GM18868 (cell line): ENCODE data around the gene LRRC51.
A peak's percentile ranks its signal among the peaks of the same experiment; 100 is the strongest.

Source experiments
- ATAC-seq: cut with Tn5 transposase; IDR thresholded peaks from one replicate; pipeline ENCODE4 v1.9.1; 2021; ENCODE audit warnings: mild to moderate bottlenecking, moderate library complexity; ENCODE audit not compliant: unreplicated experiment

Gene LRRC51

GRCh38 chr11:72069787-72070251 lies 10.8 kb upstream of the LRRC51 start:
- no peak for ATAC-seq

DNA sequence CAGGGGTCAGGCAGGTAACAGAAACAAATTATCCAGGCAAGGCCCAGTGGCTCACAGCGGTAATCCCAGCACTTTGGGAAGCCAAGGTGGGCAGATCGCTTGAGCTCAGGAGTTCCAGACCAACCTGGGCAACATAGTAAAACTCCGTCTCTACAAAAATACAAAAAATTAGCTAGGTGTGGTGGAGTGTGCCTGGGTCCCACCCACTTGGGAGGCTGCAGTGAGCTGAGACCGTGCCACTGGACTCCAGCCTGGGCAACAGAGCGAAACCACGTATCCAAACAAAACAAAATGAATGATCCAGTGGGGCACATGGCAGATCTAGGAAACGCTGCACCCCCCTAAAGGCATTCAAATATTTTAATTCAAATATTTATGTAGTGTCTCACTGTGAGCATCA lies 10.2 kb upstream of the LRRC51 start:
- no peak for ATAC-seq

- no peak for ATAC-seq
Measured at GRCh38 chr11:72072348-72072747, 8.3 kb upstream of the LRRC51 start.

GRCh38 chr11:72075109-72075508 lies 5.5 kb upstream of the LRRC51 start:
- no peak for ATAC-seq

GRCh38 chr11:72075756-72076155 lies 4.9 kb upstream of the LRRC51 start:
- no peak for ATAC-seq

- ATAC-seq = no peak
Measured at GRCh38 chr11:72078477-72078876, 2.2 kb upstream of the LRRC51 start.

DNA sequence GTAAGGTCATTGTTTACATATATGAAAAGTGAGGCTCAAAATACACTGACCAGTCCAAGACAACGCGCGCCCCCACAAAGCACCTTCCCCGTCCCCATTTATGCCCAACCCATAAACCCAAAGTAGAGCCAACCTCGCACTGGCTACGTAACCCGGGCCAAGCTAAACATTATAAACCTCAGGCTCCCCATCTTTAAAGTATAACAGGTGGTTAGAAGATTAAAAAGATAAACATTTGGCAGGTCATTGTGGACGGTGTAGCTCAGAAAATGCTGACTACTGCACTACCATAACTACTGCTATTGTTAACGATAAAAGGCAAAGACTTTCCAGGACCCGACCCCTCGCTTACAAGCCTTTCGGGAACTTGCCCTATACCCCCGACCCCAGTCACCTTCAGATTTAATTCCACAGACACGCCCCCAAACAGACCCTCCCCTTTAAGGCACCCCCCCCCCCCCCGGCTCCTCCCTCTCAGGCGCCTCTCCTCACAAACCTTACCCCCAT lies 778 bp upstream of the LRRC51 start:
- ATAC-seq = no peak

GRCh38 chr11:72081184-72081644 lies 564 bp downstream of the LRRC51 start:
- ATAC-seq = no peak

DNA sequence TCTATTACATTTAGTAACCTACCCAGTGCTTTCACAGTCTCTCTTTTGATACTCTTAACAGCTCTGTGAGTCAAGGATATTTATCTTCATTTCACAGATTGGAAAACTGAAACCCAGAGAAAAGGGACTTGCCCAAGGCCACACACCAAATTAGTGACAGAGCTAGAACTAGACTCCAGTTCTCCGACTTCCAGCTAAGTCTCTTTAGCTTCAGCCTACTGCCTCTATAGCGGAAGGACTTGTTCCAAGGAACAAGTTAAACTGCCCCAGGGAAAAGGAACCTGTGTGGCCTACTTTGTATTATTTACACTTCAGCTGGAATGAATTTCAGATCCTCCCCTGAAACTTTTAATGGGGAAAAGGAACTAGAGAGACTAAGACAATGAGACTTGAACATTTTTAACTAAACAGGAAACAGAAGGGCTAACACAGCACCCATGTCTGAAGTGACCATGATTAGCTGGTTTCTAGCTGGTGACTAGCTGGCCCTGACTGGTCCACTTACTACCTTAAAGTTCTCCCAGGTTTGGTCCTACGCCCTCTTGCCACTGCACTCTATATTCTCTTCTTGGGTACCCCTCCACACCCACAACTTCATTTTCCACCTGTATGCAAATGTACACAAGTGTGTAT lies 1.3 kb downstream of the LRRC51 start:
- no peak for ATAC-seq

DNA sequence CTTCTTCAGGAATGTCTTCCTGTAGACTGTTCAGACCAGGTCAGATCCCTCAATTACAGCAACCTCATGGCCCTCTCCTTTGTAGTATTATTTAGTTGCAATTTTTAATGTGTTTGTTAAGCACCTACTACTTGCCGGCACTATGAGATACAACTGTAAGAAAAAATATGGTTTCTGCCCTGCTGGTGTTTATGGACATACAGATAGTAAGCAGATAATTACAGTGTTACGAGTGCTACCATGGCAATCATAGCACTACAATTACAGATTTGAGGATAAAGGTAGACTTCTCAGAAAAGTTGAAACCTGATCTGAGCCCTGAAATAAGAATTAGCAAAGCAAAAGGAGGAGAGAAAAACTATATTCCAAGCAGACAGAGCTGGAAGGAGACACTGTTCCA lies 2.8 kb downstream of the LRRC51 start:
- no peak for ATAC-seq

- no peak for ATAC-seq
Measured at GRCh38 chr11:72084076-72084475, 3.4 kb downstream of the LRRC51 start.

- no peak for ATAC-seq
Measured at GRCh38 chr11:72084965-72085364, 4.3 kb downstream of the LRRC51 start.

GRCh38 chr11:72085621-72086351 lies 5.1 kb downstream of the LRRC51 start:
- no peak for ATAC-seq

DNA sequence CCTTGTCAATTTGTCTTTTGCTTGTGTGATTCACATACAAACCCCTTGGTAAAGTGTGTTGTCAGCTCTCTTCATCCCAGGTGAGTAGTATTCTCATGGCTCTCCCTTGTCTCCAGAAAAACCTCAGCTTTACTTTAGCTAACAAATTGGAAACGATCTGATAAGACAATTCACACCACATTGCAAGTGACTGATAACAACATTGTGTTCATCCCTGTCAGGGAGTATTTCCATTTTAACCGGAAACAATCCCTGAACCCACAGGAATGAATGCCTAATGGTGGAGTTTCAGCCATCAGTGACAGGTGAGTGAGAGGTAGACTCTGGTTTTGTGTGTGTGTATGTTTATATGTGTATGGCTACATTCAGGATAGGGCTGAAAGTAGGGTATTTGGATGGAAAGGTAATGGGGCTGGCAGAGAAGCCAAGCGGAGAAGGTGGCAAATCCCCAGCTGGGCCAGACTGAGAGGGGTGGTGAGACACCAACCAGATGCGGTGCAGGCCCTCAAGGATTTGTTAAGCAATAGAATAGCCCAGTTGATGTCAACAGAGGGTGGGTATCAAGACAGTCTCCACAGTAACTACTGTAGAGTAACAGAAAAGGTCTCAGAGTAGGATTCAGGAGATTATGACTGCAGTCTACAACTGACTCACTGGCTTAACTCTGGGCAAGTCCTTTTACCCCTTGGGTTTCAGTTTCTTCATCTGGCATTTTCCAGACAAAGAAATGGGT lies 7.6 kb downstream of the LRRC51 start:
- ATAC-seq = no peak

GRCh38 chr11:72091292-72091691 lies 10.6 kb downstream of the LRRC51 start:
- ATAC-seq = no peak

GRCh38 chr11:72098741-72099140 lies 18.1 kb downstream of the LRRC51 start:
- ATAC-seq = no peak

DNA sequence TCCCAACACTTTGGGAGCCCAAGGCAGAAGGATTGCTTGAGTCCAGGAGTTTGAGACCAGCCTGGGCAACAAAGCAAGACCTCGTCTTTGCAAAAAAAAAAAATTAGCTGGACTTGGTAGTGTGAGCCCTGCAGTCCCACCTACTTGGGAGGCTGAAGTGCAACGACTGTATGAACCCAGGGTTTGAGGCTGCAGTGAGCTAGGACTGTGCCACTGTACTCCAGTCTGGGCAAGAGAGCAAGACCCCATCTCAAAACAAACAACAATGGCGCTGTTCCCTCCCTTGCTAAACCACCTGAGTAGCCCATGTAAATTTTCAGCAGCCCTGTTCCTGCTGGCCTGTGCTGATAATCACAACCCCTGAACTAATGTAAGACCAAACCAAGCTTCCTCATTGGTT lies 19.4 kb downstream of the LRRC51 start:
- no peak for ATAC-seq

GRCh38 chr11:72100462-72100861 lies 19.8 kb downstream of the LRRC51 start:
- ATAC-seq = no peak

GRCh38 chr11:72102162-72102561 lies 21.5 kb downstream of the LRRC51 start:
- ATAC-seq = no peak

DNA sequence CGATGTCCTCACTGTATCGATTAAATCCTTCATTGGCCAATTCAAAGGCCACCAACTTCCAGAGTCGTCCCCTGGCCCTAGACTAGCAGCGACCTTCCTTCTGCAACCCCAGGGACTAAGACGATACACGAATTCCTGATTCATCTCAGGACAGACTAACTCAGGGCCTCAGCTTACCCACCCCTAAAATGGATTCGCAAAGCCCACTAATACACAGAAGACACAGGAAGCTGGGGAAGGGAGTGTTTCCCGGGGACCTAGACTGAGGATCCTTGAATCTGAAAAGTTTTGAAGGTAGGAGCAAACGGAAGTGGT lies 21.9 kb downstream of the LRRC51 start:
- no peak for ATAC-seq

DNA sequence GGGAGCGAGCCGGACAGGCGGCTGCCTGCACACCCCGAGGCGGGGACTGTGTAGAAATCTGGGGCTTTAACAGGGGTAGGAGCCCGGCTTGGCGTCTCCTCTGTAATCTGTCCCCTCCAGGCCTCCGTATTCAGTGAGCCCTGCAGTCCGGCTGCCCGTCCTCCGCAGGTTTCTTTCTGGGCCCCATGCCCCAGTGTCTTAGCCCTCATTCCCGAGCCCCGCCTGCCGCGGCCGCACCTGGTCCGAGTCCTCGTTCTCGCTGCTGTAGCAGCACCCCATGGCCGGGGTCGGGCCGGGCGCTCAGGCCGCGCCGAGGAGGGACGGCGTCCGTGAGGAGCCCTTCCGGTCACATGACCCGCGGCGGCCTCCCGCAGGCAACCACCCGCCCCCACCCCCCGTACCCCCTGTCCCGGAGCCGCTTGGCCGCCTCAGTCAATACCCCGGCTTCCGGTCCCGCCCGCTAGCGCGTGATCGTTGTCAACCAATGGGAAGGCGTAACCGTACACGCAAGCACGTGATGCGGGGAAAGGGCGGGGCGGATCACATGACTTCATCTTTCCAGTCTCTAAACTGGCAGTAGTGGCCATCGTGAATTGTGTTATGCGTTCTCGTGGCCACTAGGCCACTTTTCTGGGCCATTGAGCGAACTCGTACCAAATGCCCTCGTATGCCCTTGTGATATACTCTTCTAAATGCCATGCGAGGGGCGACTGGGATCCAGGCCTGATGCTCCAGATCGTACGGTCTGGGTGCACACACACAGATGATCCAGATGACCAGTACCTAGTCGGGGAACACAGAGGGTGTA lies 22.5 kb downstream of the LRRC51 start, which contains the start of gene LAMTOR1:
Gene LAMTOR1, minus strand, starts transcription at position 352 of the 808 bp plus-strand sequence. Its CDS starts 73 bp downstream, at position 279.
- ATAC-seq = peak; percentile 89
